Measurements from ENCODE around the gene PPP1R37. TPM values are rescaled to one million over a fixed set of nuclear protein-coding genes. Genes with fewer than 3 reads are reported as not detected.

PPP1R37 gene
- total and polyA plus RNA-seq, 2 of the 13 experiments (the other 11 are each of a cell fraction or from before 2014, with no cell fraction given): 9.0 to 14.3 TPM

- H3K27ac ChIP-seq (ENCODE audit: extremely low read length, insufficient read depth, low read length): peak overlapping the region; percentile 75
- H3K9ac ChIP-seq (ENCODE audit: insufficient read depth, low read depth, low read length): peak overlapping the region; percentile 58
- H4K20me1 ChIP-seq (ENCODE audit: insufficient read depth, low read length): peaks cover 18% of the 10 kb centered on the region
- in situ Hi-C loops (cut with HindIII; ENCODE audit: extremely low pct_ligation_motif_present, low pct_unique_long_range_greater_than_20kb): no loop called here
- no peak for FAIRE-seq
- no TSS peak for BruUV-seq (replicated peaks)
- ChIA-PET POLR2A (interaction anchor here (0.5 to 2.2 kb wide), 13 partner anchors 7 to 280 kb away, joined by 3 to 30 read pairs (median 4); partner anchors contain the start of genes BLOC1S3, GEMIN7 and PPP1R37), CTCF (ENCODE audit: low intra/inter-chr PET ratio, low total read pairs) (no interaction called here)
- H3K4me1 ChIP-seq (ENCODE audit: insufficient read depth, low read length): peaks cover 77% of the 10 kb centered on the region
- peak overlapping the region; percentile 76 for H3K4me2 ChIP-seq (ENCODE audit: low read depth, low read length)
- H3K36me3 ChIP-seq (replicated peaks in 1 of 2; ENCODE audit: control insufficient read depth in 1 of 2, insufficient read depth in 2 of 2, low read length in 2 of 2): peaks cover 0 to 5% of the 10 kb centered on the region in 2 experiments; a peak in 2 of 5 replicates
- no CpG with 5 or more reads among the region's 15 CpGs for WGBS (ENCODE audit: low lambda C conversion rate)
- H3K9me3 ChIP-seq (ENCODE audit: low read length): no peaks in the 10 kb centered on the region
- H3K79me2 ChIP-seq (ENCODE audit: insufficient read depth, low read length): peaks cover 95% of the 10 kb centered on the region
- H3K27me3 ChIP-seq (ENCODE audit: control insufficient read depth in 1 of 2, insufficient read depth in 2 of 2, low read length in 2 of 2): no peaks in the 10 kb centered on the region
- H3K4me3 ChIP-seq (replicated peaks in 1 of 3; ENCODE audit: insufficient read depth in 1 of 3, low read depth in 2 of 3, low read length in 3 of 3): peak overlapping the region; percentile 51 to 65 (median 55); a peak in 5 of 6 replicates
- no peak for DNase-seq (ENCODE audit: low spot score)
- peak; percentile 1; the same call in 2 of the 3 replicates for ATAC-seq
- intact Hi-C loops (cut with micrococcal nuclease; ENCODE audit: unreplicated experiment): no loop called here
- H2AFZ ChIP-seq (ENCODE audit: low read length): no peak overlapping the region
- 0 out of 2 replicates have a peak, but pooled peaks have one; percentile 31 for TF ChIP-seq HNRNPL (IDR thresholded peaks at IDR 0.05; ENCODE audit: low read depth, low read length)
- peak; percentile 53 for TF ChIP-seq SRSF1 (optimal IDR thresholded peaks at IDR 0.05; ENCODE audit: low read depth, low read length)
- TF ChIP-seq PTBP1 (IDR thresholded peaks at IDR 0.05; ENCODE audit: low read depth, low read length, poor library complexity, severe bottlenecking): no peak
- TF ChIP-seq ZBTB33 (CRISPR knock-in tag; IDR thresholded peaks at IDR 0.05): peak; percentile 47; the same call in 1 of the 2 replicates
- peak; percentile 37; the same call in 1 of the 2 replicates for TF ChIP-seq ZBTB38 (CRISPR knock-in tag; IDR thresholded peaks at IDR 0.05)
- 0 out of 2 replicates have a peak, but pooled peaks have one; percentile 1 for TF ChIP-seq MAZ (IDR thresholded peaks at IDR 0.05; ENCODE audit: borderline replicate concordance, low read depth, low read length)
- TF ChIP-seq MAZ (CRISPR knock-in tag; IDR thresholded peaks at IDR 0.05; ENCODE audit: low read depth): no peak
- no peak for TF ChIP-seq MYPOP (CRISPR knock-in tag; IDR thresholded peaks at IDR 0.05)
Measured at GRCh38 chr19:45103156-45103507, 10.2 kb downstream of the PPP1R37 start.

All from HepG2 (cell line).